MM.1S (cell line): ENCODE results near the gene RASGEF1C.

ENCODE experiments used
- EZH2phosphoT487 ChIP-seq: fragments of 300-600 bp; sonication (generic); IDR thresholded peaks from 2 replicates; pipeline ENCODE4 v1.6.1; 2018; ENCODE audit warnings: antibody characterized with exemption, low read length
- TF ChIP-seq, protein P1 (sequence below): fragments of 300-600 bp; sonication (generic); IDR thresholded peaks from 2 replicates; pipeline ENCODE4 v1.5.1; 2016; ENCODE audit warnings: antibody characterized with exemption, low read length, mixed read lengths

DNA sequence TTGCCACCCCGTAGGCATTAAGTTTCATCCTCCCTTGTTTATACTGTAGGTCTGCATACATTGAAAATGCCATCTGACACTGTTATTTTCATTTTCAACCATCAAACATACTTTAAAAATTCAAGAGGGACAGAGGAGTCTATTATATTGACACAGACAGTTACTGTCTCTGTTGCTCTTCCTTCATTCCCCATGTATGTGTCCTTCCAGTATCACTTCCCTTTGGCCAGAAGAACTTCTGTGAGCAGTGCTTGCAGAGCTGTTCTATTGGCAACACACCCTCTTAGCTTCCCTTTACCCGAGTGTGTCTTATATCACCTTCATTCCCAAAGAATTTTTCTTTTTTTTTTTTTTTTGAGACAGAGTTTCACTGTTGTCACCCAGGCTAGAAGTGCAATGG is 42.8 kb downstream of the RASGEF1C start:
- TF ChIP-seq, protein P1, sequence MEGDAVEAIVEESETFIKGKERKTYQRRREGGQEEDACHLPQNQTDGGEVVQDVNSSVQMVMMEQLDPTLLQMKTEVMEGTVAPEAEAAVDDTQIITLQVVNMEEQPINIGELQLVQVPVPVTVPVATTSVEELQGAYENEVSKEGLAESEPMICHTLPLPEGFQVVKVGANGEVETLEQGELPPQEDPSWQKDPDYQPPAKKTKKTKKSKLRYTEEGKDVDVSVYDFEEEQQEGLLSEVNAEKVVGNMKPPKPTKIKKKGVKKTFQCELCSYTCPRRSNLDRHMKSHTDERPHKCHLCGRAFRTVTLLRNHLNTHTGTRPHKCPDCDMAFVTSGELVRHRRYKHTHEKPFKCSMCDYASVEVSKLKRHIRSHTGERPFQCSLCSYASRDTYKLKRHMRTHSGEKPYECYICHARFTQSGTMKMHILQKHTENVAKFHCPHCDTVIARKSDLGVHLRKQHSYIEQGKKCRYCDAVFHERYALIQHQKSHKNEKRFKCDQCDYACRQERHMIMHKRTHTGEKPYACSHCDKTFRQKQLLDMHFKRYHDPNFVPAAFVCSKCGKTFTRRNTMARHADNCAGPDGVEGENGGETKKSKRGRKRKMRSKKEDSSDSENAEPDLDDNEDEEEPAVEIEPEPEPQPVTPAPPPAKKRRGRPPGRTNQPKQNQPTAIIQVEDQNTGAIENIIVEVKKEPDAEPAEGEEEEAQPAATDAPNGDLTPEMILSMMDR, result no peak
- TF ChIP-seq EZH2phosphoT487, result no peak
